AG09309 (cell line): Measurements from ENCODE around the gene JAKMIP1.

ENCODE experiments used
- DNase-seq: peaks from one replicate; pipeline ENCODE4 v3.0.0-alpha.2; 2010; ENCODE audit warnings: low read depth
- H3K4me3 ChIP-seq: 2 replicates; pipeline ENCODE4 v1.5.1; 2011; ENCODE audit warnings: mild to moderate bottlenecking, low read depth, low read length, moderate library complexity; ENCODE audit not compliant: control insufficient read depth
- TF ChIP-seq, protein P1 (sequence below): IDR thresholded peaks from 2 replicates; pipeline ENCODE4 v1.5.1; 2011; ENCODE audit warnings: mild to moderate bottlenecking, low read depth, low read length, inconsistent platforms; ENCODE audit not compliant: insufficient read depth, control insufficient read depth; ENCODE audit errors: missing control alignments

JAKMIP1 gene

DNA sequence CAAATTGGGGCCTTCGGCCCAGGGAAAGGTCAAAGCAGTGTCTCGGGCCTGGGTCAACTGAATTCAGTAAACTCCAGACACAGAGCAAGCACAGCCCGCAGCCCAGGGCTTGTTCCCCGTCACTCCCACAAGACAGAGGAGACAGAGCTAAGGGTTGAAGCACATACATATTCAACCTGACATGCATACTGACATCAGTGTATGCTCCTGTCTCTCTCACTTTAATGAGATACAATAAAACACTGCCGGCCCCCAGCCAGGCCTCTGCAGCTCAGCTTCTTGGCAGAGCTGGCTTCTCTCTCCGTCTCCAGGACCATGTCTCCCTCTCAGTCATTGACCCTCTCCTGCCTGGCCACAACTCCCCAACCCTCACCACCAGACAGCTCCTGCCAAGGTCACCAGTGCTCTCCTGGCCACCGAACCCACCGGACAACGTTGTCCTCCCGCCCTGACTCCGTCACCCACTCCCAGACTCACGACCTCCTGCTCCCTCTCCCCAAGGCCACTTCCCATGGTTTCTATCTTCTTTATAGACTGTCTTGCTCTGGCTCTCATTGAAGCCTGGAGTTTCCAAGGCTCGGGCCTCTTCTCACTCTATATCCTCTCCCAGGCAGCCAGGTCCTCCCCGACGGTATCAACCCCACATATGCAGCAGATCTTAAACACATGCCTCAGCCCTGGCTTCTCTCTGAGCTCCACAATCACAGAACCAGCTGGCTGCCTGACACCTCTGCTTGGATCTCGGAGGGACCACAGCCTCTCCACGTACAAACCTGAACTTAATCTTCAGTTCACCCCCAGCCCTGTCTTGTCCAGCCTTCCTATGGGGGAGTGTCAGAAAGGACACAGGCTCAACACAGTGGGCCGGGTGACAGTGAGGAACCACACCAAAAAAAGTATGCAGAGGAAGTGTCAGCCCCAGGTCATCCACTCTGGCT lies 114.4 kb downstream of the JAKMIP1 start:
- no peak overlapping the region for H3K4me3 ChIP-seq
- no peak for DNase-seq
- TF ChIP-seq, protein P1, sequence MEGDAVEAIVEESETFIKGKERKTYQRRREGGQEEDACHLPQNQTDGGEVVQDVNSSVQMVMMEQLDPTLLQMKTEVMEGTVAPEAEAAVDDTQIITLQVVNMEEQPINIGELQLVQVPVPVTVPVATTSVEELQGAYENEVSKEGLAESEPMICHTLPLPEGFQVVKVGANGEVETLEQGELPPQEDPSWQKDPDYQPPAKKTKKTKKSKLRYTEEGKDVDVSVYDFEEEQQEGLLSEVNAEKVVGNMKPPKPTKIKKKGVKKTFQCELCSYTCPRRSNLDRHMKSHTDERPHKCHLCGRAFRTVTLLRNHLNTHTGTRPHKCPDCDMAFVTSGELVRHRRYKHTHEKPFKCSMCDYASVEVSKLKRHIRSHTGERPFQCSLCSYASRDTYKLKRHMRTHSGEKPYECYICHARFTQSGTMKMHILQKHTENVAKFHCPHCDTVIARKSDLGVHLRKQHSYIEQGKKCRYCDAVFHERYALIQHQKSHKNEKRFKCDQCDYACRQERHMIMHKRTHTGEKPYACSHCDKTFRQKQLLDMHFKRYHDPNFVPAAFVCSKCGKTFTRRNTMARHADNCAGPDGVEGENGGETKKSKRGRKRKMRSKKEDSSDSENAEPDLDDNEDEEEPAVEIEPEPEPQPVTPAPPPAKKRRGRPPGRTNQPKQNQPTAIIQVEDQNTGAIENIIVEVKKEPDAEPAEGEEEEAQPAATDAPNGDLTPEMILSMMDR: no peak

DNA sequence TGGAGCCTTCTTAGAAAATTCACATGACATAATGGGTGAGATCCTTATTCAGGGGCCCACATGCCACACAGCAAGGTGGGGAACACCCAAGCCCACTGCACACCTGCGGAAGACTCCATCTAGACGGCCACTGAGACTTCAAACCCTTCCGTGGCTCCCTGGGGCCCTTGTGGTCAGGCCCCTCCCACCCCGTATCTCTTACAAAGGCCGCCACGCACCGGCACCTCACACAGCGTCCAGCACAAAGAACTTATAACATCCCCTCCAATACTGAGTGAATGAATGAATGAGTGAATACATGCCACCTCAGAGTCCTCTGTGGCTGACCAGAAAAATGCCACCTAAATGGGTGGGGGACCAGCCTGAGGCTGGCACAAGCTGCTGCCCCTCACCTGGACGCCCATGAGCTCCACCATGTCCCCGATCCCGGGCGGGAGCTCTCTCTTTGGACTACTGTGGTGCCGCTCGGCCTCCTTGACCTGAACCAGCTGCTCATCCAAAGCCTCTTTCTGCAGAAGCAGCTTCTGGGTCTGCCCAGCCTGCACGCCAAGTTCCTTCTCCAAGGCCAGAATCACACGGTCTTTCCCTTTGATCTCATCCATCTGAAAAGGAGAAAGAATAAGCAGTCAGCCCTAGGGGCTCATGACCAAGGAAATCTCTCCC lies 115.2 kb downstream of the JAKMIP1 start:
- no peak overlapping the region for H3K4me3 ChIP-seq
- TF ChIP-seq, protein P1: no peak
- DNase-seq: no peak

DNA sequence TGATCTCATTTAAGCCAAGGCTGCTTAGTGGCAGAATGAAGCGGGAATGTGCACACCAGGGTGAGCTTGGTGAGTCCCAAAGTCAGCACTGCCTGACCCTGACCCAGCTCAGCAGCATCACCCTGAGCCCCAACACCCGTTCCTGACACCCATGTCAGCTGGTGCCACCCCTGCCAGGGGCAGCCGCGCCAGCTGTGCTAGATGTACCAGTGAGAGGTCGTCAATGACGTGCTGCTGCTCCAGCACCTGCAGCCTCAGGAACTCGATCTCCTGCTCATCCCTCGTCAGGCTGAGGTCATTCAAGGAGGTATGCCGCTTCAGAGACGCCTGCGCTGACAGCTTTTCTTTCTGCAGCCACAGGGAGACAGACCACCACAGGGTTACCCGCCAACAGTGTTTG lies 120.4 kb downstream of the JAKMIP1 start:
- DNase-seq: no peak
- no peak overlapping the region for H3K4me3 ChIP-seq
- TF ChIP-seq, protein P1: no peak

DNA sequence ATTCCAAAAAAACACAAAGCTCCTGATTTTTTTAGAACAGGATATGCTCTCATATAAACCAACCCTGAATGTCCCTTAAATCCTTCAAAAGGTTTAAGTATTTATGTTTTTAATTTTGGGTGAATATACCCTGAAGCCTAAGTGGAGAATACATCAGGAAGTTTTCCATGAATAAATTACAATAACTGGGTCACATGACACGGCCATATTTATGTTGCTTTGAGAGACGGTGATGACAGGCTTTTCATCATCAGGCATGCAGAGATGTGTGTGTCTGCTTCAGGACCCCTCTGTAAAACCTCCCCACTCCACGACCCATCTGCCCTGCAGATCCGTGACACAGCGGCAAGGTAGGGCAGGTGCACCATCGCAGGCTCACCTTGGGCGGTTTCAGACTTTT lies 121.8 kb downstream of the JAKMIP1 start:
- DNase-seq: no peak
- no peak overlapping the region for H3K4me3 ChIP-seq
- TF ChIP-seq, protein P1: no peak

DNA sequence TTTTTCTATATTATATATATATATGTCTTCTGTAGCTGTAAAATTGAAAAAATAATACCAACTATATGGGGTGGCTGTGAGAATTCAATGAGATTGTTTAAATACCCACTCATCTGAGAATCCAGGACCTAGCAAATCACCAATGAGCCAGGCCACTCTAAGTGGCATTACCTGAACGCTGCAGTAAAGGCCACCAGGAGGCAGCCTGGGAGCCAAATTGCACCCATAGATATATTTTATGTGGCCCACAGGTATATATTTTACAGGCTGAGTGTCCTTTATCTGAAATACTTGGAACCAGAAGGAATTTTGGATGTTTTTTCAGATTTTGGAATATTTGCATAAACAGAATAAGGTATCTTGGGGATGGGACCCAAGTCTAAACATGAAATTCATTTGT lies 124.0 kb downstream of the JAKMIP1 start:
- TF ChIP-seq, protein P1: no peak

DNA sequence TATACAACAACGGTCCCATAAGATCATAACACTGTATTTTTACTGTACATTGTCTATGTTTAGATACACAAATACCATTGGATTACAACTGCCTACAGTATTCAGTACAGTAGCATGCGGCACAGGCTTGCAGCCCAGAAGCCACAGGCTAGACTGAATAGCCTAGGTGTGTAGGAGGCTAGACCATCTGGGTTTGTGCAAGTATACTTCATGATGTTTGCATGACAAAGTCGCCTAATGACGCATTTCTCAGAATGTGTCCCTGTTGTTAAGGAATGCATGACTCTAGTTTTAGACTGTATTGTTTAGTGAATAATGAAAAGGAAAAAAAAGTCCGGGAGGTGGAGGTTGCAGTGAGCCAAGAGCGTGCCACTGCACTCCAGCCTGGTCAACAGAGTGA lies 125.6 kb downstream of the JAKMIP1 start:
- TF ChIP-seq, protein P1: no peak
- no peak overlapping the region for H3K4me3 ChIP-seq
- DNase-seq: no peak

More for the DNA sequence above, 124.0 kb downstream of the JAKMIP1 start:
- H3K4me3 ChIP-seq: no peak overlapping the region
- no peak for DNase-seq
